ENCODE results near the gene INAFM2.
A peak's percentile ranks its signal among the peaks of the same experiment; 100 is the strongest.

INAFM2 gene

DNA sequence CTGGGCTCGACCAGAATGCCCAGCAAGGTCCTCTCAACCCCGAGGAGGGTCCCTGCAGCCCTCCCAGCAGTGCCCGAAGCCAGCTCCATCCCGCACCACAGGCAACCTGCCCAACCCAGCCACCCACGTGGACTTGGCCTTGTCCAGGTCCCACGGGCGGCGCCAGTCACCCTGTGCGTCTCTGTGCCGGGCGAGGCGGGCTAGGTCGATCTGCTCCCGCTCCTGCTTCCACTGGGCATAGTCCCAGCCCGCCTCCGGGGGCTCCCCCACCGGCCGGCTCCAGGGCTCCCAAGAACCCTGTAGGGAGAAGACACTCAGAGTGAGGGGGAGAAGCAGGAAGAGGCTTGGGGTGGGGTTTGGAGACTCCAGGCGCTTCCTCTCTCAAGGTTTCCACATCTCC, 14.1 kb downstream of the INAFM2 start:
- Histone ChIP-seq H3K36me3 (ENCODE audit: insufficient read depth) (no peaks in the 10 kb centered on the region), H3K4me1 (ENCODE audit: low read depth, poor library complexity, severe bottlenecking) (peaks cover 19% of the 10 kb centered on the region), H3K4me2 (peak overlapping the region; percentile 37), H3K9ac (no peak overlapping the region), H4K20me1 (ENCODE audit: insufficient read depth) (no peaks in the 10 kb centered on the region), H3K27me3 (ENCODE audit: insufficient read depth, low read depth) (no peaks in the 10 kb centered on the region), H3K27ac (no peak overlapping the region), H3K79me2 (ENCODE audit: insufficient read depth, low read depth) (no peaks in the 10 kb centered on the region), H3K4me3 (IDR thresholded peaks at IDR 0.05; ENCODE audit: insufficient read depth, low read depth, low read length) (no peak overlapping the region), H2AFZ (ENCODE audit: low read depth) (peak overlapping the region; percentile 67)
- TF ChIP-seq CTCF (conservative IDR thresholded peaks at IDR 0.05; ENCODE audit: low read depth, low read length): no peak

DNA sequence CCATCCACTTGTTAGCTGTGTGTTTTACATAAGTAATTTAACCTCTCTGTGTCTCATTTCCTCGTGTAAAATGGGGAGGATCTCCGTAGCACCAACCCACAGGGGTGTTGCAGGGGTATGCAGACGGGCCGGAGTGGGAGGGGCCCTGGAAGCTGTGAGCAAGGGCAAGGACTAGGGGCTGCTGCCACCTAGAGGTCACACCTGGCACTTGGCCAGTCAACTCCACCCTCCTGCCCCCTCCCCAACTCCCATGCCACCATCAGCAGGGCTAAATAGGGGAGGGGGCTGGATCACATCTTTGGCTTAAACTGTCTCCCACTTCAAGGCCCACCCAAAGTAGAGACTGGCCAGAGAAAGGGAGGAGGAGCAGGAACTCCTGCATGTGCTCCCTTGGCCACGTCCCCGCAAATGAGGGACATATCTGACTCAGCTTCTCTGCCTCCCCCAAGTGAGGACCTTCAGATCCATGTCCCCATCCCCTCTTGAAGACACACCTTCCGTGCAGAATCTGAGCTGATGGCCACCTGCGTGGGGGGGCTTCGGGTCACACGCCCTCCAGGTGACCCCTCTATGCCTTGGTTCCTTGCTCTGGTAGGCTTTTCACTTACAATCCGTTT, 14.7 kb downstream of the INAFM2 start:
- peak; percentile 92 for TF ChIP-seq CTCF (conservative IDR thresholded peaks at IDR 0.05; ENCODE audit: low read depth, low read length)
- Histone ChIP-seq H4K20me1 (ENCODE audit: insufficient read depth) (no peaks in the 10 kb centered on the region), H3K4me3 (IDR thresholded peaks at IDR 0.05; ENCODE audit: insufficient read depth, low read depth, low read length) (no peak overlapping the region), H3K27me3 (ENCODE audit: insufficient read depth, low read depth) (no peaks in the 10 kb centered on the region), H3K4me2 (peak overlapping the region; percentile 37), H3K9ac (no peak overlapping the region), H2AFZ (ENCODE audit: low read depth) (peak overlapping the region; percentile 67), H3K36me3 (ENCODE audit: insufficient read depth) (no peaks in the 10 kb centered on the region), H3K4me1 (ENCODE audit: low read depth, poor library complexity, severe bottlenecking) (peaks cover 19% of the 10 kb centered on the region), H3K79me2 (ENCODE audit: insufficient read depth, low read depth) (no peaks in the 10 kb centered on the region), H3K27ac (no peak overlapping the region)

DNA sequence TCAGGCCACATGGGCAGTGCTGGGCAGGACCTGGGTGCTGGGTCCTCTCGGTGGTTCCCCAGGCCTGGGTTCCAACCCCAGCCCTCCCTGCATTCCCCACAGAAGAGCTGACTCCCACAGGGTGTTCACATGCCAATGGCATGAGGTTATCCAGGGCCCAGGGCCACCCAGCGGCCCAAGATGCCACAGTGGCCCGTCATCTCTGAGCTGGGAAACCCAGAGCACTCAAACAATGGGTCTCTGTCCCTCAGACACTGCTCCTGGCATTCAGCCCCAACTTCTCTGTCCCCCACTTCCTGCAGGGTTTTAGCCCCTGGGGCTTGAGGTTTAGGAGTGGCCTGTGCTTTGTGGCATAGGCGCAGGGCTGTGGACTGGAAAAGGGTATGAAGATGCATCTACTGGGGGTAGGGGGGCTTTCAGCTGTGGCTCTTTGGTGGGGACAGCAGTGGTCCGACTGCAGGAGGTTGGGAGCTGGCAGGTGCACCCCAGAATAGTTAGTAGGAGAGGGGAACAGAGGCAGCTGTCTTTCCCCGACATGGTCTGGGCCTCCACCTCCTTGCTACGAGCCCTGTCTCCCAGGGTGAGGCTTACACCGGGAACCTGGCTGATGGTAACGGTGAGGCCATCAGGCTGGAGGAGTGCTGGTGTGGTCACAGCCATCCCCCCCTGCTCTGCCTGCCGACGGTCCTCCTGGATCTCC, 15.6 kb downstream of the INAFM2 start:
- Histone ChIP-seq H3K36me3 (ENCODE audit: insufficient read depth) (no peaks in the 10 kb centered on the region), H3K4me3 (IDR thresholded peaks at IDR 0.05; ENCODE audit: insufficient read depth, low read depth, low read length) (no peak overlapping the region), H3K27me3 (ENCODE audit: insufficient read depth, low read depth) (no peaks in the 10 kb centered on the region), H3K4me2 (no peak overlapping the region), H2AFZ (ENCODE audit: low read depth) (no peak overlapping the region), H3K79me2 (ENCODE audit: insufficient read depth, low read depth) (no peaks in the 10 kb centered on the region), H3K9ac (no peak overlapping the region), H3K4me1 (ENCODE audit: low read depth, poor library complexity, severe bottlenecking) (peaks cover 19% of the 10 kb centered on the region), H4K20me1 (ENCODE audit: insufficient read depth) (no peaks in the 10 kb centered on the region), H3K27ac (no peak overlapping the region)
- no peak for TF ChIP-seq CTCF (conservative IDR thresholded peaks at IDR 0.05; ENCODE audit: low read depth, low read length)

DNA sequence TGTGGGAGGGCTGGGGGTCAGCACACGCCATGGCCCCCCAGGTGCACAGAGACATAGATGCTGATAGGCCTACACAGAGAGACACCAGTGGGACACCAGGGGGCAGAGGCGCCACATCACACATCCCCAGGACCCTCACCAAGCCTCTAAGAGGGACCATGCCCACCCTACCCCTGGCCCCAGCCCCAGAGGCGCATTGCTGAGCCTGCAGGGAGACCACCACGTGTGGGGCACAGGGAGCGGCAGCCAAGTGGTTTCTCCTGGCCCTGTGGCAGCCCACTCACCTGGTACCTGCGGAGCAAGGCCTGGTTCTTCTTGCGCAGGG, 16.1 kb downstream of the INAFM2 start:
- H3K9ac ChIP-seq: no peak overlapping the region
- no peaks in the 10 kb centered on the region for H4K20me1 ChIP-seq (ENCODE audit: insufficient read depth)
- H3K27ac ChIP-seq: no peak overlapping the region
- no peak for TF ChIP-seq CTCF (conservative IDR thresholded peaks at IDR 0.05; ENCODE audit: low read depth, low read length)
- H3K4me2 ChIP-seq: no peak overlapping the region
- H3K36me3 ChIP-seq (ENCODE audit: insufficient read depth): no peaks in the 10 kb centered on the region
- no peaks in the 10 kb centered on the region for H3K79me2 ChIP-seq (ENCODE audit: insufficient read depth, low read depth)
- peaks cover 19% of the 10 kb centered on the region for H3K4me1 ChIP-seq (ENCODE audit: low read depth, poor library complexity, severe bottlenecking)
- no peak overlapping the region for H3K4me3 ChIP-seq (IDR thresholded peaks at IDR 0.05; ENCODE audit: insufficient read depth, low read depth, low read length)
- H2AFZ ChIP-seq (ENCODE audit: low read depth): no peak overlapping the region
- no peaks in the 10 kb centered on the region for H3K27me3 ChIP-seq (ENCODE audit: insufficient read depth, low read depth)
